ENCODE data around the gene TIFAB. TPM values are rescaled to one million over a fixed set of nuclear protein-coding genes. Genes with fewer than 3 reads are reported as not detected.

Gene TIFAB
- total and polyA plus RNA-seq, 2 experiments from 2014 or later: not detected

GRCh38 chr5:135446615-135447014, 5.5 kb downstream of the TIFAB start:
- no peak overlapping the region for H2AFZ ChIP-seq
- H3K4me1 Mint-ChIP-seq: peaks cover 15% of the 10 kb centered on the region; the same call in 2 of the 3 replicates
- no peaks in the 10 kb centered on the region for H3K27me3 ChIP-seq (ENCODE audit: insufficient read depth)
- H3K27ac ChIP-seq (ENCODE audit: low read depth): no peak overlapping the region
- no peak for TF ChIP-seq POLR2AphosphoS5 (IDR thresholded peaks at IDR 0.05; ENCODE audit: low read depth)
- no peaks in the 10 kb centered on the region for H3K36me3 Mint-ChIP-seq (ENCODE audit: low read depth)
- H3K9me3 Mint-ChIP-seq: 0 out of 3 replicates have a peak, but pooled peaks cover 3% of the 10 kb centered on the region
- no peak overlapping the region for H3K4me3 Mint-ChIP-seq
- H3K4me2 ChIP-seq: no peak overlapping the region
- H3K27me3 Mint-ChIP-seq (ENCODE audit: insufficient read depth, low read depth, poor library complexity): peaks cover 12% of the 10 kb centered on the region
- no peak for ATAC-seq
- no peaks in the 10 kb centered on the region for H3K36me3 ChIP-seq (ENCODE audit: insufficient read depth)
- no peaks in the 10 kb centered on the region for H4K20me1 ChIP-seq (replicated peaks; ENCODE audit: insufficient read depth)
- no peak overlapping the region for H3K27ac Mint-ChIP-seq
- H3F3A ChIP-seq (replicated peaks; ENCODE audit: low read depth): no peaks in the 10 kb centered on the region
- DNase-seq (ENCODE audit: low spot score): no peak
- no peak overlapping the region for H3K4me3 ChIP-seq
- H3K4me1 ChIP-seq (ENCODE audit: insufficient read depth): no peaks in the 10 kb centered on the region
- H3K79me2 ChIP-seq (replicated peaks; ENCODE audit: insufficient read depth): no peaks in the 10 kb centered on the region
- no peaks in the 10 kb centered on the region for H3K9me2 ChIP-seq (ENCODE audit: insufficient read depth)

- Mint-ChIP-seq H3K36me3 (ENCODE audit: low read depth) (no peaks in the 10 kb centered on the region), H3K4me1 (peaks cover 15% of the 10 kb centered on the region; the same call in 2 of the 3 replicates), H3K27ac (no peak overlapping the region), H3K27me3 (ENCODE audit: insufficient read depth, low read depth, poor library complexity) (peaks cover 12% of the 10 kb centered on the region), H3K4me3 (no peak overlapping the region), H3K9me3 (0 out of 3 replicates have a peak, but pooled peaks cover 3% of the 10 kb centered on the region)
- H4K20me1 ChIP-seq (replicated peaks; ENCODE audit: insufficient read depth): no peaks in the 10 kb centered on the region
- H3K36me3 ChIP-seq (ENCODE audit: insufficient read depth): no peaks in the 10 kb centered on the region
- no peaks in the 10 kb centered on the region for H3K27me3 ChIP-seq (ENCODE audit: insufficient read depth)
- H3K4me1 ChIP-seq (ENCODE audit: insufficient read depth): no peaks in the 10 kb centered on the region
- ATAC-seq: no peak
- H3F3A ChIP-seq (replicated peaks; ENCODE audit: low read depth): no peaks in the 10 kb centered on the region
- H2AFZ ChIP-seq: no peak overlapping the region
- no peak overlapping the region for H3K4me3 ChIP-seq
- H3K79me2 ChIP-seq (replicated peaks; ENCODE audit: insufficient read depth): no peaks in the 10 kb centered on the region
- H3K27ac ChIP-seq (ENCODE audit: low read depth): no peak overlapping the region
- DNase-seq (ENCODE audit: low spot score): no peak
- no peak overlapping the region for H3K4me2 ChIP-seq
- H3K9me2 ChIP-seq (ENCODE audit: insufficient read depth): no peaks in the 10 kb centered on the region
- no peak for TF ChIP-seq CTCF (conservative IDR thresholded peaks at IDR 0.05; ENCODE audit: low read depth in 2 of 2)
- no peak for TF ChIP-seq STAT1 (IDR thresholded peaks at IDR 0.05; ENCODE audit: unreplicated experiment)
- TF ChIP-seq ZNF114 (CRISPR knock-in tag; IDR thresholded peaks at IDR 0.05): no peak
- TF ChIP-seq NANOG (IDR thresholded peaks at IDR 0.05; ENCODE audit: borderline replicate concordance): no peak
- TF ChIP-seq REST (IDR thresholded peaks at IDR 0.05; ENCODE audit: unreplicated experiment): no peak
- no peak for TF ChIP-seq POLR2AphosphoS5 (IDR thresholded peaks at IDR 0.05; ENCODE audit: low read depth)
- TF ChIP-seq ZNF462 (CRISPR knock-in tag; IDR thresholded peaks at IDR 0.05): no peak
- no peak for TF ChIP-seq CREB1 (CRISPR knock-in tag; IDR thresholded peaks at IDR 0.05; ENCODE audit: low read depth)
- no peak for TF ChIP-seq EZH2phosphoT487 (IDR thresholded peaks at IDR 0.05; ENCODE audit: unreplicated experiment)
- no peak for TF ChIP-seq ZNF331 (CRISPR knock-in tag; IDR thresholded peaks at IDR 0.05; ENCODE audit: low read depth)
- TF ChIP-seq EZH2 (IDR thresholded peaks at IDR 0.05; ENCODE audit: low read depth, unreplicated experiment): no peak
Observed at GRCh38 chr5:135446206-135446605, 5.9 kb downstream of the TIFAB start.

Measured in GM23338 (cell line).